ENCODE measurements around the gene SYNE1.

The SYNE1 gene

DNA sequence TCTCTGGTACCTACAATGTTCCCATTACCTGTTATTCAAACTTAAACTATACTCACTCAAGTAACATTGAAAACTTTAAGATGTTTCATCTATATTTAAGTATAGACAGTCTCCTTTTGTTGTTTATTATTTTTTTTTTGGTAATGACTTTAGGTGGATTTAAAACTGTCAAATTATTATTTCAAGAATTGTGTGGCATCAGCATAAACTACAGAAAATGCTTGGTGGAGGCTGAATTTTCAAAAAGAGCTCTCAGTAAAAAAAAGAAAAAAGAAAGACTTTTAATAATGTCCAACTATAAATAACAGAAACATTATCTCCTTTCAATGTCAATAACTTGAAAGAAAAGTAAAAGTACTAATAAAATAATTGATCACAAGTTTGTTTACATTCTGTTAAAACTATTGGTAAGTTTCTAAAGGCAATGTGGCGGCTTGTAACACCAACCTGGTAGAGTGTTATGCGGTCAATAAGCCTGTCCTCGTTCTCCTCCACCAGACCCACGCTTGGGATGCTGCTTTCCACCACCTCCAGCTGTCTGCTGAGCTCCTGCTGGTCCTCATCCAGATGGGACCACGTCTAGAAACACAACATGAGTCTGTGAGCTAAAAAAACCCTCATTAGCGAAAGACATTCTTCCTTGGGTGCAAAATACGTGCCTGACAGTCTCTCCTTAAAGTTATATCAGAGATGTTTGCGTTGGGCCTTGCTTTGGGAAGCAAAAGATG is 400.6 kb downstream of the SYNE1 start:
- DNase-seq (ENCODE audit: low read depth in 2 of 2): no peak

DNA sequence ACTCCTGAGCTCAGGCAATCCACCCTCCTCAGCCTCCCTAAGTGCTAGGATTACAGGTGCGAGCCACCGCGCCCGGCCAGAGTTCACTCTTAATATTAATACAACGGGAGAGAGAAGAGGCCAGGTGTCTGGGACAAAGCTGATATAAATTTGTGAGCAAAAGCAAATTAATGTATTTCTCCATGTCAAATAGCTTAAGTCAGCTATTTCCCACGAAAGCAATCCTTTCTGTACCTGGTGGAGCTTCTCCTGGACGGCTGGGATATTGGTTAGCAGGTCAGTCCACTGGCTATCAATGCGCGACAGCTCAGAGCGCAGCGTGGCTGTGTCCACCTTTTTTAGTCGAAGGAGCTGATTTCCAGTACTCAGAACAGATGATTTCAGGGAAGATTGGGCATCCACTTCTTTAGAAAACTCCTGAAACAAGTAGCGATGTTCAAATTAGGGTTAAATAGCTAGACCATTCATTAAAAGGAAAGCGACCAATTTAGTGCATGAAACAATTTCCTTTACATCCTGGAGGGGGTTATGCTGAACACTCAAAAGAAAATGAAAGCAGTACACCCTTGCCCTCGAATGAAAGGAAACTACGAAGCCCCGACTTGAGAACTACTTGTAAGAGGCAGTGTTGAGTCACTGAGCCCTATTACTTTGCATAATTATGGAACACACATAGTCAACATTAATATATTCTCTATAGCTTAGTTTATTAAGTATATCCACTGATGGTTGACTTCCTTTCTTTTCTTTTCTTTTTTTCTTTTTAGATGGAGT is 403.4 kb downstream of the SYNE1 start:
- no peak for DNase-seq (ENCODE audit: low read depth in 2 of 2)

- no peak for DNase-seq (ENCODE audit: low read depth in 2 of 2)
Observed at GRCh38 chr6:152232501-152233151, 404.5 kb downstream of the SYNE1 start.

DNA sequence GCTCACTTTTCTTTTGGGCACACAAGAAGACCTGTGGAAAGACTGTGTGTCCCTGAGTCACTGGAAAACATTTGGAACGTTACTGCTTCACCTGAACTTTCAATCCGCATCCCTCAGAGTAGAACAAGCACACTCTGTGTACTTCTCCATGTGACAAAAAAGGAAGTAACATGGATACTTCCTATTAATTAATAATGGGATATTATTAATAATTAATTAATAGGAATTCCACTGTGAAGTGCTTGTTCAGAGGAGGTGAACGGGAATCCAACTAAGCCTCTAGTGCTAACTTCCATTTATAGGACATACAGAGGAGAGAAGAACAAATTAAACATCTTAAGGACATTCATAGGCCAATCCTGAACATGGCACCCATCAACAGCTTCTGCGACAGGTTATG is 407.8 kb downstream of the SYNE1 start:
- no peak for DNase-seq (ENCODE audit: low read depth in 2 of 2)

DNA sequence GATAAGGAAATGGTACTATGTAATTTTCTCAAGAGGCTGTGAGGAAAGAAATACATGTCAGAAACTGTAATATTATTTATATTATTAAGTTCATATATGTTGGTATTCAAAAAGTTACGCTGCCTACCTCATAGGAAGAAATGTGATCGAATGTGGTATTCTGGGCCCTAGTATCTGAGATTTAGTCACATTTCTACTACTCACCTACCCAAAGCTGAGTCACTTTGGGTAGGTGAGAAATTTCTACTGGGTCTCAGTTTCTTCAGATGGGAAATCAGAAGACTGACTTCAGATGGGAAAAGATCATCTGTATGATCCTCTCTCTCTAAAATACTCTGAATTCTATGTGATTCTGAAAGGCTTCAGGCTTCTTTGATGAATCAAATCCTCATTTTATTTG is 411.0 kb downstream of the SYNE1 start:
- DNase-seq (ENCODE audit: low read depth in 2 of 2): no peak

- no peak for DNase-seq (ENCODE audit: low read depth in 2 of 2)
Observed at GRCh38 chr6:152225241-152225934, 411.8 kb downstream of the SYNE1 start.

- no peak for DNase-seq (ENCODE audit: low read depth in 2 of 2)
Observed at GRCh38 chr6:152223636-152224035, 413.5 kb downstream of the SYNE1 start.

GRCh38 chr6:152221806-152222628 is 415.1 kb downstream of the SYNE1 start:
- DNase-seq (ENCODE audit: low read depth in 2 of 2): no peak

GRCh38 chr6:152220786-152221185 is 416.4 kb downstream of the SYNE1 start:
- no peak for DNase-seq (ENCODE audit: low read depth in 2 of 2)

DNA sequence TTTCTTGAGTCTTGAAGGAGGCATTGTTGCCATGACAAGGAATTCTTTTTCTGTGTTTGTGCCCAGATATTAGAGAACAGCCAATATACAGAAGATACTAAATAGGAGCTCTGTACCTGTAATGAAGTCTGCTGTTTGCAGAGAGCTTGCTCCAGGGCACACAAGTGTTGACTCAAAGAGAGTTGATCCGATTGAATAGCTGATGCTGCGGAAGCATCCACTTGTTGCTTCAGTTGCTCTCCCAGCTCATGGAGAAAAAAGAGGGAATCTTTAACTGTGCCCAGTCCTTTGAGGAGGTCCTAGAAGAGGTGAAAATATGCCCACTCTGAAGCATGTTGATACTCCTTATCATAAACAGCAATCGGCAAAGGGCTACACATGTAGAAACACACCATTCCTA is 418.3 kb downstream of the SYNE1 start:
- no peak for DNase-seq (ENCODE audit: low read depth in 2 of 2)

- DNase-seq (ENCODE audit: low read depth in 2 of 2): no peak
Observed at GRCh38 chr6:152212437-152212836, 424.7 kb downstream of the SYNE1 start.

- DNase-seq (ENCODE audit: low read depth in 2 of 2): no peak
Observed at GRCh38 chr6:152209211-152209610, 428.0 kb downstream of the SYNE1 start.

DNA sequence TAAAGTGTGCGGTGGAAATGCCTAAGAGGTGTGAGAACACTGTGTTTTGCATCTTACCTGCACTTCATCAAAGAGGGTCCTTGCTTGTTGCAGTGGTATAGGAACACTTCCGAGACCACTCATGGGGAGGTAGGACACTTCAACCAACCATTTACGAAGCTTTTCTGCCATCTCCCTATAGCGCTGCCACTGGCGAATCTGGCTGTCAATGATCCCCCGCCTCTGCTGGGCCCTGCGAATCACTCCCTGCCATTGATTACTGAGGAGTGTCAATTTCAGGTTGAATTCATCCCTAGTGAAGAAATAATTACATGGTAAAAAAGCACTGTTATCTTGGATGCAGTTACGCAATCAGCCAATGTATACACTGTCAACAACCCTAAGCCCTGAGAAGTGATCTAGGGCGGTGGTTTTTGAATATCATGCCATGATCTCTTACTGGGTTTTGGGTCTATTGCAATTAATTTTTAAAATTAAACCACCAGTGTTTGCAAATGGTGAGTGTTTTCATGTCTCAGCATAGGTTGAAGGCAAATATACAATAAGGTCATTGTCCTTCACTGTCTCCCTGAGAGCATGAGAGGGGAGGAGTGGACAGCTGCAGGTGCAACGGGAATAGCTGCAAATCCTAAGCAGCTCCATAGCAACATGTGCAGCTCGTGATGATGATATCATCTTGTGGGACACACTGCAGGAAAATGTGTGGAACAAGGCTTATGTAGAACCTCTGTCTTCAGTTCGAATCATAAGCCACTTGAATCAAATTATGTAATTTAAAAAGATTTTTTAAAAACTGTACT is 429.0 kb downstream of the SYNE1 start:
- no peak for DNase-seq (ENCODE audit: low read depth in 2 of 2)

DNA sequence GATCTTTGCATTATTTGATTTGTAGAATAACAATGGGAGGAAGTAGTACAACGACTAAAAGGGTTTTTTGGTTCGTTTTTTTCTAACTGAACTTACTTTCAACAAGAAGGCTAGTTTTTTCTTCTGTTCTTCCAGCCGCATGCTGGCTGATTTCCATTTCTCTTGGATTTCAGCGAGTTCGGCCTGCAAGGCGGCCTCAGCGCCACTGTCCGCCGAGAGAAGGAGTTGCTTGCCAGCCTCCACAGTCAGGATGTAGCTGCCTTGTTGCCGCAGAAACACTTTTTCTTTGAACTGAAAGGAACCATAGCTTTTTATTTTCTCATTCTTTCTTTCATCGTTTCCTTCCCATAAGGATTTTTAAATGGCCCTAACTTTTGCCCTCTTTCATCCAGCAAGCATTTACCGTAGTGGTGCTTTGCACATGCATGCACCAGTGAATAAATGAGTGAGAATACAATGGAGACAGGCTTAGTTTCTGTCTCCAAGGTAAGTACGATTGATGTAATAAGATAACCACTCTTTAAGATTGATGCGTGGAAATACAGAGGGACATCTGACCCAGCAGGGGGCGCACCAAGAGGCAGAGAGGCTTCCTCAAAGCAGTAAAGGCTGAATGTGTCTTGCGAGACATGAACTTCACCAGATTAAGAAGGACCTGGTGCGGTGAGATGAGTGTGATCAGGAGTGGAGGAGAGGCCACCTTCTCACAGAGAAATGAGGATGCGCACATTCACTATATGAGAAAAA is 430.9 kb downstream of the SYNE1 start:
- peak; percentile 7 to 14 for DNase-seq (ENCODE audit: low read depth in 2 of 2)

GRCh38 chr6:152204591-152204990 is 432.6 kb downstream of the SYNE1 start:
- no peak for DNase-seq (ENCODE audit: low read depth in 2 of 2)

DNA sequence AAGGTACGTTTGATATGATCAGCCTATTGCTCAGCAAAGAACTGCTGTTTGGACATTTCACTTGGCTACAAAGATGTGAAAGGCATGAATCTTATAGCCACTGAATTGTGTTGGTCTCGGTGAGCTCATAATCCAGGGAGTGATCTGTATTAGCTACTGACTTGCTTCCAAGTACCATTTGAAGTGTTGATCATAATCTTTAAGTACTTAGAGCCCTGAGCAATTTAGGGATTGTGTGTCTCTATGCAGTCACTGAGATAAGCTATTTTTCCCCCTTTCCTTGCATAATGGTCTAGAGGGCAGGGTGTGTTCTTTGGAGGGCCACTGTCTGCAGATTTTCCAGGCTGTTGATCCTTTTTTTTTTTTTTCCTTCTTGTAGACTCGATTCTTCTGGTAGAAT is 436.0 kb downstream of the SYNE1 start:
- DNase-seq (ENCODE audit: low read depth in 2 of 2): no peak

- DNase-seq (ENCODE audit: low read depth in 2 of 2): no peak
Observed at GRCh38 chr6:152195896-152196295, 441.3 kb downstream of the SYNE1 start.

GRCh38 chr6:152189736-152190135 is 447.4 kb downstream of the SYNE1 start:
- DNase-seq (ENCODE audit: low read depth in 2 of 2): no peak

- no peak for DNase-seq (ENCODE audit: low read depth in 2 of 2)
Observed at GRCh38 chr6:152188011-152188410, 449.2 kb downstream of the SYNE1 start.

- DNase-seq (ENCODE audit: low read depth in 2 of 2): no peak
Observed at GRCh38 chr6:152186840-152187239, 450.3 kb downstream of the SYNE1 start.
